ENCODE results near the gene S1PR4. TPM values are rescaled to one million over a fixed set of nuclear protein-coding genes. Genes with fewer than 3 reads are reported as not detected.
A peak's percentile ranks its signal among the peaks of the same experiment; 100 is the strongest.

Gene S1PR4
- total and polyA plus RNA-seq, 2 of the 8 experiments (the other 6 are each of a cell fraction or from before 2014, with no cell fraction given) = not detected

- Histone ChIP-seq H2BK5ac (ENCODE audit: low read depth, low read length) (no peak overlapping the region), H3K9ac (replicated peaks in 1 of 4; ENCODE audit: extremely low read depth in 1 of 4, low read depth in 3 of 4, low read length in 3 of 4) (no peak overlapping the region), H3K4me3 (ENCODE audit: extremely low read depth in 1 of 4, insufficient read depth in 2 of 4, low read depth in 3 of 4, low read length in 4 of 4) (no peak overlapping the region), H3K79me2 (ENCODE audit: control insufficient read depth in 1 of 2, insufficient read depth in 2 of 2, low read length in 2 of 2) (no peaks in the 10 kb centered on the region), H2AFZ (ENCODE audit: low read length) (no peak overlapping the region), H3K4me1 (replicated peaks in 1 of 4; ENCODE audit: control insufficient read depth in 3 of 4, insufficient read depth in 4 of 4, low read length in 3 of 4) (peaks cover 0 to 5% (median 0%) of the 10 kb centered on the region in 4 experiments; a peak in 2 of 7 replicates), H3K27me3 (replicated peaks in 1 of 4; ENCODE audit: control insufficient read depth in 3 of 4, extremely low read depth in 1 of 4, insufficient read depth in 3 of 4, low read length in 3 of 4) (no peaks in the 10 kb centered on the region), H3K23ac (ENCODE audit: insufficient read length) (no peak overlapping the region), H3K4me2 (ENCODE audit: insufficient read depth in 1 of 2, low read depth in 2 of 2, low read length in 2 of 2) (peak overlapping the region in 1 of 2 experiments; percentile 22; a peak in 2 of 4 replicates), H2AK5ac (ENCODE audit: low read depth, low read length) (no peak overlapping the region), H3K27ac (ENCODE audit: low read depth, low read length) (no peak overlapping the region), H4K8ac (ENCODE audit: extremely low read depth, insufficient read depth, low read length) (no peak overlapping the region; the same call in 1 of the 2 replicates), H3K79me1 (ENCODE audit: low read depth, low read length) (no peaks in the 10 kb centered on the region), H3K18ac (ENCODE audit: extremely low read depth, low read length) (no peak overlapping the region), H2BK15ac (ENCODE audit: low read length) (no peak overlapping the region), H4K5ac (ENCODE audit: insufficient read length, low read depth, low read length) (no peak overlapping the region), H2BK12ac (ENCODE audit: low read depth, low read length) (no peak overlapping the region), H3K56ac (replicated peaks; ENCODE audit: insufficient read length, low read depth, low read length) (no peak overlapping the region), H3K23me2 (ENCODE audit: low read depth, low read length) (no peaks in the 10 kb centered on the region), H4K91ac (replicated peaks; ENCODE audit: insufficient read length, low read length) (no peak overlapping the region), H3K36me3 (ENCODE audit: control insufficient read depth in 2 of 4, insufficient read depth in 4 of 4, low read length in 3 of 4) (peaks cover 0 to 27% (median 9%) of the 10 kb centered on the region in 4 experiments; a peak in 5 of 8 replicates), H2BK20ac (ENCODE audit: low read length) (no peak overlapping the region), H3K4ac (replicated peaks; ENCODE audit: insufficient read length, low read depth, low read length) (no peak overlapping the region), H3K14ac (ENCODE audit: insufficient read length) (no peak overlapping the region), H4K20me1 (replicated peaks in 1 of 2; ENCODE audit: control insufficient read depth in 1 of 2, insufficient read depth in 2 of 2, low read length in 2 of 2) (peaks cover 1 to 12% of the 10 kb centered on the region in 2 experiments), H3K9me3 (ENCODE audit: insufficient read depth in 2 of 2, low read depth in 1 of 2, low read length in 1 of 2) (no peaks in the 10 kb centered on the region), H2BK120ac (replicated peaks; ENCODE audit: low read depth, low read length) (no peak overlapping the region)
- no peak for FAIRE-seq
- peak; percentile 34 to 96 for DNase-seq (ENCODE audit: low read depth in 1 of 2, low spot score in 2 of 2)
- CTCF ChIA-PET (ENCODE audit: partially characterized antibody) = interaction anchor here (0.6 to 4.0 kb wide), 13 partner anchors 10 to 423 kb away, joined by 3 to 19 read pairs (median 3); partner anchors contain the start of genes CELF5 and NCLN
- POLR2A ChIA-PET (ENCODE audit: partially characterized antibody) = interaction anchor here (0.6 to 2.0 kb wide), 10 partner anchors 10 to 279 kb away, joined by 3 to 7 read pairs (median 4); partner anchors contain the start of genes CELF5 and NCLN
- 53% methylated on average over 18 of the region's 20 CpGs; no CpG with 5 or more reads in 1 of the 2 experiments for WGBS, 2 experiments (ENCODE audit: extremely low coverage in 1 of 2, insufficient coverage in 1 of 2, insufficient read length in 1 of 2, insufficient replicate concordance in 2 of 2, low coverage in 1 of 2, low lambda C conversion rate in 2 of 2, missing lambda C conversion rate in 1 of 2)
- no peak for TF ChIP-seq ATF3 (IDR thresholded peaks at IDR 0.05; ENCODE audit: insufficient read depth, low read depth, low read length)
- no peak for TF ChIP-seq USF2 (IDR thresholded peaks at IDR 0.05; ENCODE audit: low read length)
- no peak for TF ChIP-seq FOSL1 (IDR thresholded peaks at IDR 0.05; ENCODE audit: insufficient read depth, low read depth, low read length)
- TF ChIP-seq EGR1 (IDR thresholded peaks at IDR 0.05; ENCODE audit: borderline replicate concordance, low read depth, low read length) = no peak
- TF ChIP-seq ATF2 (IDR thresholded peaks at IDR 0.05; ENCODE audit: low read length) = peak; percentile 53; the same call in 1 of the 2 replicates
- no peak for TF ChIP-seq TBP (IDR thresholded peaks at IDR 0.05; ENCODE audit: low read depth, low read length)
- 0 out of 2 replicates have a peak, but pooled peaks have one; percentile 1 for TF ChIP-seq TAF1 (IDR thresholded peaks at IDR 0.05; ENCODE audit: low read depth, low read length)
- no peak for TF ChIP-seq CHD2 (IDR thresholded peaks at IDR 0.05; ENCODE audit: low read length)
- TF ChIP-seq POLR2AphosphoS5 (IDR thresholded peaks at IDR 0.05; ENCODE audit: low read depth, low read length) = peak; percentile 76
Measured at GRCh38 chr19:3210347-3211017, 31.9 kb downstream of the S1PR4 start.
